Posterior cingulate gyrus (tissue), 11 donors: ENCODE results near the gene CNTNAP4.

ENCODE experiments used
- DNase-seq, 10 donors: peaks; one replicate each; pipeline versions ENCODE4 v3.0.0 to v3.0.0-alpha.2; 2020 to 2021; ENCODE audit warnings: mixed read lengths in 3 of 10
- intact Hi-C: fragments of 100-400 bp; cut with DNase I; formaldehyde crosslinking; loops from one replicate; pipeline ENCODE4 v1.15.1; 2023

CNTNAP4 gene

GRCh38 chr16:76297941-76298340, 20.7 kb downstream of the CNTNAP4 start:
- DNase-seq: no peak
- intact Hi-C loops: no loop called here

- no peak for DNase-seq
- intact Hi-C loops: no loop called here
Measured at GRCh38 chr16:76303637-76304314, 26.6 kb downstream of the CNTNAP4 start.

GRCh38 chr16:76309639-76310335, 32.6 kb downstream of the CNTNAP4 start:
- intact Hi-C loops: no loop called here
- DNase-seq: no peak

- intact Hi-C loops: no loop called here
- DNase-seq: no peak
Measured at GRCh38 chr16:76311260-76311659, 34.1 kb downstream of the CNTNAP4 start.

DNA sequence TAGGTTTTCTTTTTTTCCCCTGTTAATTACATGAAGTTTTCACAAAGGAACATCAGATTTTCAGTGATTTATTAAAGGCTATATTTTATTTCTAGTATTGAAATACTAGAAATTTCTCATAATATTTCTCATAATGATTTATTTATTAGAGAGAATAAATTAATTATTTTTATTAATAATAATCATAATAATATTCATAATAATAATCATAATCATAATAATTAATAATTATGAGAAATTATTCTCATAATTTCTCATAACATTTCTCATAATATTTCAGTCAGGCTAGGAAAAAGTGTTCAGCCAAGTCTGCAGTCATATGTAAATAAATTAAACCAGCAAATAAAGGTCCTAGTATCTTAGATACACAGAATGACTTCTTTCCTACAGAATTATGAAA, 41.4 kb downstream of the CNTNAP4 start:
- intact Hi-C loops: no loop called here
- no peak for DNase-seq

- no peak for DNase-seq
- intact Hi-C loops: no loop called here
Measured at GRCh38 chr16:76329106-76329505, 51.9 kb downstream of the CNTNAP4 start.

- no peak for DNase-seq
- intact Hi-C loops: no loop called here
Measured at GRCh38 chr16:76335180-76335974, 58.2 kb downstream of the CNTNAP4 start.

GRCh38 chr16:76336112-76336511, 58.9 kb downstream of the CNTNAP4 start:
- DNase-seq: no peak
- intact Hi-C loops: no loop called here

- intact Hi-C loops: no loop called here
- no peak for DNase-seq
Measured at GRCh38 chr16:76338472-76338871, 61.3 kb downstream of the CNTNAP4 start.

- intact Hi-C loops: no loop called here
- no peak for DNase-seq
Measured at GRCh38 chr16:76343769-76344168, 66.6 kb downstream of the CNTNAP4 start.

GRCh38 chr16:76345163-76345661, 68.0 kb downstream of the CNTNAP4 start:
- no peak for DNase-seq
- intact Hi-C loops: no loop called here

- intact Hi-C loops: no loop called here
- DNase-seq: no peak
Measured at GRCh38 chr16:76346210-76346609, 69.0 kb downstream of the CNTNAP4 start.

DNA sequence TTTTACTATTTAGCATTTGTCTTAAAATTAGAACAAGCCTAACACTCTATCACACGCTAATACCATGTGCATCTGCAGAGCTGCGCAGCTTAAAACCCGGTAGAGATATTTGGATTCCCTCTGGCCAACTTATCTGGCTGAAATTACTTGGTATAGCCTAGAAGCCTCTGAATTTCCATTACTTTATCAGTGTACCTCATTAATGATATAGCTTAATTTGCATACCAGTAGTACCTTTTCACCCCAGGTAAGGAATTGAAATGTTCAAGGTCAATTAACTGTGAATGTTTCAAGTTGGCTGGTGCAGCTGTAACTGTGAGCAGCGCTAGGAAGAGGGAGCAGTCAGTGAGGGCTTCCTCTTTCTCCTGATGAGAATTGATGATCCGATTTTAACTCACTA, 74.2 kb downstream of the CNTNAP4 start:
- no peak for DNase-seq
- intact Hi-C loops: no loop called here

GRCh38 chr16:76360404-76360803, 83.2 kb downstream of the CNTNAP4 start:
- intact Hi-C loops: no loop called here
- no peak for DNase-seq

- DNase-seq: no peak
- intact Hi-C loops: no loop called here
Measured at GRCh38 chr16:76370344-76370743, 93.1 kb downstream of the CNTNAP4 start.

DNA sequence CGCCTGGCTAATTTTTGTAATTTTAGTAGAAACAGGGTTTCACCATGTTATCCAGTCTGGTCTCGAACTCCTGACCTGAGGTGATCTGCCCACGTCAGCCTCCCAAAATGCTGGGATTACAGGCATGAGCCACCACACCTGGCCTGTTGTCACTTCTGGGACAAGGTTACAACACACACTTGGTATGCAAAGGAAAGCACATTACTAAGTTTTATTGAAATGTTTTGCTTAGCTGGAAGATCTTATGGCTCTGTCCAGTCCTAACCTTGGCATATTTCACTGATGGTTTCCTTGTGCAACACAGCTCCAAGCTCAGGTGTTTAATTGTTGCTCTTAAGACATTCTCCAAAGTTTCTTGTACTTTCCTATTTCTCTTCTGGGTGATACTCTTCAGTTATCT, 94.2 kb downstream of the CNTNAP4 start:
- DNase-seq: no peak
- intact Hi-C loops: no loop called here

DNA sequence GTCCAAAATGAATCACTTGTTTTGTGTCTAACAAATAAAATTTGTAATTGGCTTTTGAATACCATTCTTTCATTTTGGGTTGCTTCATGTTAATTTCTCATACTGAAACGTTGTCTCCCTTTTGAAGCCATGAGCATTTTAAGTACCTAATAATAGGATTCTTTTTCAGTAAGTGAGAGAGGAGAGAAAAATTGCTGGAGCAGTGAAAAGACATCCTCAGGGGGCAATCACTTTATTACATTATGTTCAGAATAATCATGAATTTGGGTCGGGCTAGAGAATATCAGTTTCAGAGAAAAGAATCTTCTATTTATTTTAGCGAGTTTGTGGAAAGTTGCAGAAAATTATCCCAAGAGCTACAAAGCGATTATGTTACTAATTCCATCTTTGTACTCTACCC, 96.8 kb downstream of the CNTNAP4 start:
- intact Hi-C loops: no loop called here
- DNase-seq: no peak

DNA sequence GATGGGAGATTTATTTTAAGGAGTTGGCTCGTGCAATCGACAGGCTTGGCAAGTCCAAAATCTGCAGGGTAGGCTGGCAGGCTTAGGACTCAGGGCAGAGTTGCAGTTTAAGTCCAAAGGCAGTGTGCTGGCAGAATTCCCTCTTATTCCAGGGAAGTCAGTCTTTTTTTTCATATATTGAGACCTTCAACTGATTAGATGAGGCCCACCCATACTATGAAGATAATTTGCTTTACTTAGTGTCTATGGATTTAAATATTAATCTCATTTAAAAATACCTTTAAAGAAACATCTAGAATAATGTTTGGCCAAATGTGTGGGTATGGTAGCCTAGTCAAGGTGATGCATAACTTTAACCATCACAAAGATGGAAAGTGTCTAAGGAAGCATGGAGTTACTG, 99.8 kb downstream of the CNTNAP4 start:
- intact Hi-C loops: no loop called here

GRCh38 chr16:76378020-76378419, 100.8 kb downstream of the CNTNAP4 start:
- intact Hi-C loops: no loop called here
- DNase-seq: no peak

More for the DNA sequence above, 99.8 kb downstream of the CNTNAP4 start:
- DNase-seq: no peak

DNA sequence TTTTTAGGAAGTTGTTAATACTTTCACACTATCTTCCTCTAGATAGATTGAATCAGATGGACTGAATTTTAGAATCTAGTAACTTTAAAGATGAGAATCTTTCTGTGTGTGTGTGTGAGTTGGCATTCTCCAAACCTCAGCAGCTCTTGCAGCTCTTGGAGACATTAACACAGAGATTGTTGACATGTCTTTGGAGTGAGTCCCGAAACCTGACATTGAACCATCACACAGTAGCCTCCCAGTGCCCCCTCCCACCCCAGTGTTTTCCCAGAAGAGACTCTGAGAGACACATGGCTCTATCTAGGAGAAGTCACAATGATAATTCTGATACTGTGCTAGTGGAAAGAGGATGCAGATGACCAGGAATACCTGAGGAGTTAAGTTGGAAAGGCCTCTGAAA, 103.9 kb downstream of the CNTNAP4 start:
- intact Hi-C loops: no loop called here

GRCh38 chr16:76385601-76386230, 108.5 kb downstream of the CNTNAP4 start:
- intact Hi-C loops: no loop called here
- DNase-seq: no peak

More for the DNA sequence above, 103.9 kb downstream of the CNTNAP4 start:
- no peak for DNase-seq
